DND-41 (cell line): ENCODE measurements around the gene GOT1.

Source experiments
- EZH2 ChIP-seq: IDR thresholded peaks from 3 replicates; pipeline ENCODE4 v1.6.1; 2012; ENCODE audit warnings: borderline replicate concordance, low read depth, mild to moderate bottlenecking, moderate library complexity, low read length, inconsistent platforms; ENCODE audit not compliant: severe bottlenecking
- TF ChIP-seq, protein P1 (sequence below): IDR thresholded peaks from 2 replicates; pipeline ENCODE4 v1.5.1; 2012; ENCODE audit warnings: borderline replicate concordance, low read length, moderate library complexity, mild to moderate bottlenecking; ENCODE audit not compliant: poor library complexity, severe bottlenecking; ENCODE audit errors: extremely low read depth

DNA sequence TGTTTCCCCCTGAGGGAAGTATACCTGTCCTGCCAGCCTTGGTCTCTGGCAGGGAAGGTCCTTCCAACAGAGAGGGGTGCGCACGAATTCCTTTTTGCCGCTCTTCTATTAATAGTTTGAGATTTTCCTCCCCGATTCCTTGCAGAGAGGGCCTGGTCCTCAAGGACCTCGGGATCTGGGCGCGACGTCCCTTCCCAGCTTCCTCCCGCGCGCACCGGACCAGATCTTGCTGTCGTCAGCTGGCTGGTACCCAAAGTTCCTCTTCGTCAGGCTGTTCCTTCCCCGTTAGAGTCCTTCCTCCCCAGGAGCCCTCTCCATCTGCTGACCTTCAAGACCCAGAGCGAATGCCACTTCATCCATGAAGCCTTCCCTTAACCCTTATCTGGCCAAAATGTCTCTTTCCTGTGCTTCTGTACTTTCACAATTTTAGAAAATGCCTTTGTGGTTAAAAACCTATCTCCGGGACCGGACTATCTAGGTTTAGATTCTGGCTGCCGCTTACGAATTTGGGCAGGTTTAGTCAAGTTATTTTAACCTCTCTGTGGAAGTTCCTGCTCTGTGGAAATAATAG lies 851 bp upstream of the GOT1 start:
- TF ChIP-seq, protein P1, sequence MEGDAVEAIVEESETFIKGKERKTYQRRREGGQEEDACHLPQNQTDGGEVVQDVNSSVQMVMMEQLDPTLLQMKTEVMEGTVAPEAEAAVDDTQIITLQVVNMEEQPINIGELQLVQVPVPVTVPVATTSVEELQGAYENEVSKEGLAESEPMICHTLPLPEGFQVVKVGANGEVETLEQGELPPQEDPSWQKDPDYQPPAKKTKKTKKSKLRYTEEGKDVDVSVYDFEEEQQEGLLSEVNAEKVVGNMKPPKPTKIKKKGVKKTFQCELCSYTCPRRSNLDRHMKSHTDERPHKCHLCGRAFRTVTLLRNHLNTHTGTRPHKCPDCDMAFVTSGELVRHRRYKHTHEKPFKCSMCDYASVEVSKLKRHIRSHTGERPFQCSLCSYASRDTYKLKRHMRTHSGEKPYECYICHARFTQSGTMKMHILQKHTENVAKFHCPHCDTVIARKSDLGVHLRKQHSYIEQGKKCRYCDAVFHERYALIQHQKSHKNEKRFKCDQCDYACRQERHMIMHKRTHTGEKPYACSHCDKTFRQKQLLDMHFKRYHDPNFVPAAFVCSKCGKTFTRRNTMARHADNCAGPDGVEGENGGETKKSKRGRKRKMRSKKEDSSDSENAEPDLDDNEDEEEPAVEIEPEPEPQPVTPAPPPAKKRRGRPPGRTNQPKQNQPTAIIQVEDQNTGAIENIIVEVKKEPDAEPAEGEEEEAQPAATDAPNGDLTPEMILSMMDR = no peak
- TF ChIP-seq EZH2 = no peak
